Liver (tissue), 9 donors: Measurements from ENCODE around the gene RINL. TPM values are rescaled to one million over a fixed set of nuclear protein-coding genes. Genes with fewer than 3 reads are reported as not detected.
"Not testable (repeated sequence)": the region's sequence is repeated elsewhere in the genome, so short reads cannot be mapped to it uniquely, and the experiment has no call there.

Source experiments
- DNase-seq: peaks from one replicate; pipeline ENCODE4 v3.0.0-alpha.2; 2017; ENCODE audit warnings: low spot score
- H3K27ac ChIP-seq, 2 donors: one replicate each; pipeline ENCODE4 v1.7.0; 2013; ENCODE audit warnings: inconsistent platforms in 2 of 2, low read length in 2 of 2, control low read depth in 1 of 2, low read depth in 1 of 2, mild to moderate bottlenecking in 1 of 2
- H3K27me3 ChIP-seq, 4 donors: one replicate each; pipeline versions ENCODE4 v1.6.1 to v1.7.0; 2013; ENCODE audit warnings: low read length in 3 of 4, inconsistent platforms in 1 of 4, mild to moderate bottlenecking in 1 of 4, moderate library complexity in 1 of 4; ENCODE audit not compliant: control insufficient read depth in 4 of 4, insufficient read depth in 4 of 4
- H3K36me3 ChIP-seq, 4 donors: one replicate each; pipeline versions ENCODE4 v1.6.1 to v1.7.0; 2013; ENCODE audit warnings: low read length in 3 of 4, mild to moderate bottlenecking in 3 of 4, low read depth in 1 of 4, moderate library complexity in 1 of 4; ENCODE audit not compliant: control insufficient read depth in 4 of 4, insufficient read depth in 3 of 4
- H3K4me1 ChIP-seq, 4 donors: one replicate each; pipeline versions ENCODE4 v1.6.1 to v1.7.0; 2013; ENCODE audit warnings: low read length in 3 of 4, mild to moderate bottlenecking in 3 of 4, moderate library complexity in 1 of 4; ENCODE audit not compliant: control insufficient read depth in 4 of 4, insufficient read depth in 4 of 4
- H3K4me3 ChIP-seq, 3 donors: one replicate each; pipeline versions ENCODE4 v1.6.1 to v1.7.0; 2013; ENCODE audit warnings: low read length in 3 of 3, control low read depth in 1 of 3, low read depth in 1 of 3, mild to moderate bottlenecking in 1 of 3
- H3K9ac ChIP-seq, 2 donors: one replicate each; pipeline ENCODE4 v1.7.0; 2013; ENCODE audit warnings: low read length in 2 of 2, mild to moderate bottlenecking in 2 of 2, moderate library complexity in 2 of 2, control low read depth in 1 of 2, low read depth in 1 of 2
- H3K9me3 ChIP-seq, 4 donors: one replicate each; pipeline versions ENCODE4 v1.6.1 to v1.7.0; 2013; ENCODE audit warnings: low read length in 3 of 4; ENCODE audit not compliant: control insufficient read depth in 4 of 4
- EGR1 ChIP-seq, 2 donors: IDR thresholded peaks; 2 replicates each; pipeline ENCODE4 v1.6.1; 2016 to 2018; ENCODE audit warnings: antibody characterized with exemption in 2 of 2, low read depth in 2 of 2
- FOXA1 ChIP-seq: IDR thresholded peaks from 2 replicates; pipeline ENCODE4 v1.6.1; 2016; ENCODE audit warnings: antibody characterized with exemption
- FOXA2 ChIP-seq: IDR thresholded peaks from 2 replicates; pipeline ENCODE4 v1.6.1; 2016; ENCODE audit warnings: antibody characterized with exemption
- HNF4A ChIP-seq, 2 donors: conservative IDR thresholded peaks; 2 replicates each; pipeline ENCODE4 v1.6.1; 2016; ENCODE audit warnings: antibody characterized with exemption in 2 of 2, mild to moderate bottlenecking in 2 of 2
- NR2F2 ChIP-seq: IDR thresholded peaks from 2 replicates; pipeline ENCODE4 v1.6.1; 2016; ENCODE audit warnings: antibody characterized with exemption
- RAD21 ChIP-seq, 2 donors: IDR thresholded peaks; 2 replicates each; pipeline ENCODE4 v1.6.1; 2016; ENCODE audit warnings: antibody characterized with exemption in 2 of 2, mild to moderate bottlenecking in 2 of 2
- RXRA ChIP-seq, 2 donors: IDR thresholded peaks; 2 replicates each; pipeline ENCODE4 v1.6.1; 2017 to 2018; ENCODE audit warnings: antibody characterized with exemption in 2 of 2, mild to moderate bottlenecking in 1 of 2
- SP1 ChIP-seq: IDR thresholded peaks from 2 replicates; pipeline ENCODE4 v1.6.1; 2018; ENCODE audit warnings: antibody characterized with exemption, mild to moderate bottlenecking
- TAF1 ChIP-seq: conservative IDR thresholded peaks from 2 replicates; pipeline ENCODE4 v1.6.1; 2016; ENCODE audit warnings: antibody characterized with exemption, mild to moderate bottlenecking
- WGBS: extraction: QIAGEN DNeasy Blood & Tissue Kit; methylation state at CpG from one replicate; pipeline ENCODE4 v1.1.7; 2013; 5-methylcytosine and 5-hydroxymethylcytosine counted together
- polyA plus RNA-seq, 2 donors: library from polyadenylated mRNA; stranded (reverse) in 1 of 2; unstranded in 1 of 2; fragments of 200-250 nt in 1 of 2; fragments of >200 nt in 1 of 2; fragmentation: Nextera tagmentation in 1 of 2; extraction: Ambion mirVana in 1 of 2; gene quantifications; one replicate each; pipeline versions ENCODE4 v1.2.1 to v1.2.3, GENCODE V29; 2013 to 2015
- total RNA-seq, 2 donors: library from RNA; depleted of rRNA; stranded (reverse); fragments of >200 nt; gene quantifications; one replicate each; pipeline ENCODE4 v1.2.3, GENCODE V29; 2014
- TF ChIP-seq, protein P1 (sequence below): IDR thresholded peaks from 2 replicates; pipeline ENCODE4 v1.6.1; 2016; ENCODE audit warnings: antibody characterized with exemption
- TF ChIP-seq, protein P2 (sequence below): IDR thresholded peaks from 2 replicates; pipeline ENCODE4 v1.6.1; 2016; ENCODE audit warnings: antibody characterized with exemption
- TF ChIP-seq, protein P3 (sequence below): fragments of 150-350 bp; IDR thresholded peaks from 2 replicates; pipeline ENCODE4 v1.5.1; 2017; ENCODE audit warnings: improper control_type of control experiment, low read depth, low read length; ENCODE audit not compliant: missing input control
- donor health status: healthy.
- donor health status: healthy.
- donor health status: healthy.
- donor health status: healthy.
- donor health status: healthy.

RINL gene
- total and polyA plus RNA-seq, 4 donors = 4.9 to 8.7 (median 5.5) TPM

DNA sequence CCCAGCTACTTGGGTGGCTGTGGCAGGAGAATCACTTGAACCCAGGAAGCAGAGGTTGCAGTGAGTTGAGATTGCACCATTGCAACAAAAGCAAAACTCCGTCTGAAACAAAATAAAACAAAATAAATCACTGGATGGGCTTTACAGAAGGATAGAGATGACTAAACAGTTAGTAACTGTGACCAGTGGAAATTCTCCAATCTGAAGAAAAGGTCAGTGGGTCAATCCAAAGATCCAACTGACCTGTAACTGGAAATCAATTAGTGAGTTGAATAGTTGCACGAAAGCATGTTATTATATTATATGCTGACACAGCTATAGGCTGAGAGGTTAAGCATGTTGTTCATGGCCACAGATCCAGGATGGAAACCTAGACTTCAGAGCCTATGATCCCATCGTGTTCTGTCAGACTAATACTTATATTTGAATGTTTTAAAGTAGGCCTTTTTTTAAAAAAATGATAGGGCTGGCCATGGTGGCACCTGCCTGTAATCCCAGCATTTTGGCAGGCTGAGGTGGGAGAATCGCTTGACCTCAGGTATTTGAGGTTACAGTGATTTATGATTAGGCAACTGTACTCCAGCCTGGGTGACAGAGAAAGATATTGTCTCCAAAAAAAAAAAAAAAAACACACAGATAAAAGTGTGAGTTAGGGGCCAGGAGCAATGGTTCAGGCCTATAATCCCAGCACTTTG, 47.9 kb downstream of the RINL start:
- WGBS = 33% methylated on average over 4 of the region's 4 CpGs
- DNase-seq = no peak
- TF ChIP-seq, protein P1, sequence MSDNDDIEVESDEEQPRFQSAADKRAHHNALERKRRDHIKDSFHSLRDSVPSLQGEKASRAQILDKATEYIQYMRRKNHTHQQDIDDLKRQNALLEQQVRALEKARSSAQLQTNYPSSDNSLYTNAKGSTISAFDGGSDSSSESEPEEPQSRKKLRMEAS = no peak
- no peak for TF ChIP-seq EGR1 (IDR thresholded peaks at IDR 0.05; ENCODE audit: low read depth in 2 of 2)
- TF ChIP-seq HNF4A (conservative IDR thresholded peaks at IDR 0.05) = peak; percentile 47 to 49
- TF ChIP-seq RXRA (IDR thresholded peaks at IDR 0.05) = peak in 1 of 2 donors; percentile 62
- TF ChIP-seq NR2F2 = peak; percentile 51
- TF ChIP-seq, protein P2, sequence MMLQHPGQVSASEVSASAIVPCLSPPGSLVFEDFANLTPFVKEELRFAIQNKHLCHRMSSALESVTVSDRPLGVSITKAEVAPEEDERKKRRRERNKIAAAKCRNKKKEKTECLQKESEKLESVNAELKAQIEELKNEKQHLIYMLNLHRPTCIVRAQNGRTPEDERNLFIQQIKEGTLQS = no peak
- Histone ChIP-seq H3K4me1 (peaks cover 8 to 44% (median 24%) of the 10 kb centered on the region in 4 donors), H3K27me3 (no peaks in the 10 kb centered on the region), H3K9ac (no peak overlapping the region), H3K4me3 (peak overlapping the region in 1 of 3 donors; percentile 65), H3K9me3 (no peaks in the 10 kb centered on the region), H3K27ac (peak overlapping the region; percentile 97 to 99), H3K36me3 (peaks cover 4 to 15% (median 8%) of the 10 kb centered on the region in 4 donors)

DNA sequence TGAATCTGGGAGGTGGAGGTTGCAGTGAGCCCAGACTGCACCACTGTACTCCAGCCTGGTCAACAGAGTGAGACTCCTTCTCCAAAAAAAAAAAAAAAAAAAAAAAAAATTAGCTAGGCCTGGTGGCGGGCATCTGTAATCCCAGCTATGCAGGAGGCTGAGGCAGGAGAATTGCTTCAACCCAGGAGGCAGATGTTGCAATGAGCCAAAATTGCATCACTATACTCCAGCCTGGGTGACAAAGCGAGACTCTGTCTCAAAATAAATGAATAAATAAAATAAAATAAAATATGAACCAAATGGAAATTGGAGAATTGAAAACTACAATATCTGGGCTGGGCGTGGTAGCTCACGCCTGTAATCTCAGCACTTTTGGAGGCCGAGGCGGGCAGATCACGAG, 48.9 kb downstream of the RINL start:
- Histone ChIP-seq H3K36me3 (peaks cover 4 to 15% (median 10%) of the 10 kb centered on the region in 4 donors), H3K4me1 (peaks cover 8 to 44% (median 24%) of the 10 kb centered on the region in 4 donors), H3K27ac (peak overlapping the region in 1 of 2 donors; percentile 97)
- WGBS = 73% methylated on average over 7 of the region's 7 CpGs
- not testable (repeated sequence) for H3K9ac ChIP-seq, H3K27me3 ChIP-seq, DNase-seq, H3K9me3 ChIP-seq, H3K4me3 ChIP-seq
- TF ChIP-seq, protein P2 = peak; percentile 85
- peak; percentile 13 for TF ChIP-seq SP1
- TF ChIP-seq, protein P3, sequence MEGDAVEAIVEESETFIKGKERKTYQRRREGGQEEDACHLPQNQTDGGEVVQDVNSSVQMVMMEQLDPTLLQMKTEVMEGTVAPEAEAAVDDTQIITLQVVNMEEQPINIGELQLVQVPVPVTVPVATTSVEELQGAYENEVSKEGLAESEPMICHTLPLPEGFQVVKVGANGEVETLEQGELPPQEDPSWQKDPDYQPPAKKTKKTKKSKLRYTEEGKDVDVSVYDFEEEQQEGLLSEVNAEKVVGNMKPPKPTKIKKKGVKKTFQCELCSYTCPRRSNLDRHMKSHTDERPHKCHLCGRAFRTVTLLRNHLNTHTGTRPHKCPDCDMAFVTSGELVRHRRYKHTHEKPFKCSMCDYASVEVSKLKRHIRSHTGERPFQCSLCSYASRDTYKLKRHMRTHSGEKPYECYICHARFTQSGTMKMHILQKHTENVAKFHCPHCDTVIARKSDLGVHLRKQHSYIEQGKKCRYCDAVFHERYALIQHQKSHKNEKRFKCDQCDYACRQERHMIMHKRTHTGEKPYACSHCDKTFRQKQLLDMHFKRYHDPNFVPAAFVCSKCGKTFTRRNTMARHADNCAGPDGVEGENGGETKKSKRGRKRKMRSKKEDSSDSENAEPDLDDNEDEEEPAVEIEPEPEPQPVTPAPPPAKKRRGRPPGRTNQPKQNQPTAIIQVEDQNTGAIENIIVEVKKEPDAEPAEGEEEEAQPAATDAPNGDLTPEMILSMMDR = peak; percentile 32
- TF ChIP-seq HNF4A (conservative IDR thresholded peaks at IDR 0.05) = peak in 1 of 2 donors; percentile 27
- peak; percentile 46 to 50 for TF ChIP-seq RAD21 (IDR thresholded peaks at IDR 0.05)
- peak; percentile 24 to 43 for TF ChIP-seq RXRA (IDR thresholded peaks at IDR 0.05)

DNA sequence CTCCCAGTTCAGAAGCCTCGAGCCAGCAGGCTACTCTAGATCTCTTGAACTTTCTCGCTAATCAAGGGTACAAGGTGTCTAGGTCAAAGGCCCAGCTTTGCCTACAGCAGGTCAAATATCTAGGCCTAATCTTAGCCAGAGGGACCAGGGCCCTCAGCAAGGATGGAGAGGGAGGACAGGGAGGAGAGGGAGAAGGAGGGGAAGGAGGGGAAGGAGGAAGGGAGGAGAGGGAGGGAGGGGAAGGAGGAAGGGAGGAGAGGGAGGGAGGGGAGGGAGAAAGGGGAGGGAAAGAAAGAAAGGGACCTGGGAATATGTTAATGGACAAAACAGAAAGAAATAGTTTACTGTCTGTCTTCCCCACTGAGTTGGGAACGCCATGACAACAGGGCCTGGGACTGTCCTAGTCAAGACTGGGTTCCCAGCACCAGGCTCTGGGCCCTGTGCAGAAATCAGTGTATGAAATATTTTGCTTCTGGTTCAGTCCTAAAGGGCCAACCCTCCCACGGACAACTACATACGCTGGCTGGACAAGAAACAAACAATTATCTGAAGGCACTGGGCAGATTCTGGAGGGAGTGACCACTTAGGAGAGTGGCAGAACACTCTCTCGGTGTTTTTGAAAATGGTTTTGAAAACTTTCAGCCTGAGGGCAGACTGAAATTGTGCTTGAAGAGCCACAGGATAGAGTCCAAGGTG, 51.1 kb downstream of the RINL start:
- no peak overlapping the region for H3K9ac ChIP-seq
- TF ChIP-seq TAF1 (no peak), NR2F2 (no peak), FOXA1 (no peak), FOXA2 (no peak)
- TF ChIP-seq, protein P2 = no peak

DNA sequence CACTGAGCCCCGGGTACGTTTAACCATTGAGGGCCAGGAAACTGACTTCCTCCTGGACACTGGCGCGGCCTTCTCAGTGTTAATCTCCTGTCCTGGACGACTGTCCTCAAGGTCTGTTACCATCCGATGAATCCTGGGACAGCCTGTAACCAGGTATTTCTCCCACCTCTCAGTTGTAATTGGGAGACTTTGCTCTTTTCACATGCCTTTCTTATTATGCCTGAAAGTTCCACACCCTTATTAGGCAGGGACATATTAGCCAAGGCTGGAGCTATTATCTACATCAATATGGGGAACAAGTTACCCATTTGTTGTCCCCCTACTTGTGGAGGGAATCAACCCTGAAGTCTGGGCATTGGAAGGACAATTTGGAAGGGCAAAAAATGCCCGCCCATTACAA, 52.1 kb downstream of the RINL start:
- not testable (repeated sequence) for H3K27me3 ChIP-seq, H3K9ac ChIP-seq, DNase-seq, H3K4me3 ChIP-seq, H3K27ac ChIP-seq, H3K9me3 ChIP-seq
- Histone ChIP-seq H3K36me3 (peaks cover 4 to 22% (median 16%) of the 10 kb centered on the region in 4 donors), H3K4me1 (peaks cover 8 to 34% (median 21%) of the 10 kb centered on the region in 4 donors)
- WGBS = 74% methylated on average over 7 of the region's 7 CpGs

More for the DNA sequence above, 51.1 kb downstream of the RINL start:
- Histone ChIP-seq H3K36me3 (peaks cover 4 to 20% (median 16%) of the 10 kb centered on the region in 4 donors), H3K4me3 (no peak overlapping the region), H3K27me3 (no peaks in the 10 kb centered on the region), H3K27ac (no peak overlapping the region), H3K9me3 (no peaks in the 10 kb centered on the region), H3K4me1 (peaks cover 8 to 34% (median 21%) of the 10 kb centered on the region in 4 donors)
- DNase-seq = no peak
- WGBS = 74% methylated on average over 6 of the region's 6 CpGs

DNA sequence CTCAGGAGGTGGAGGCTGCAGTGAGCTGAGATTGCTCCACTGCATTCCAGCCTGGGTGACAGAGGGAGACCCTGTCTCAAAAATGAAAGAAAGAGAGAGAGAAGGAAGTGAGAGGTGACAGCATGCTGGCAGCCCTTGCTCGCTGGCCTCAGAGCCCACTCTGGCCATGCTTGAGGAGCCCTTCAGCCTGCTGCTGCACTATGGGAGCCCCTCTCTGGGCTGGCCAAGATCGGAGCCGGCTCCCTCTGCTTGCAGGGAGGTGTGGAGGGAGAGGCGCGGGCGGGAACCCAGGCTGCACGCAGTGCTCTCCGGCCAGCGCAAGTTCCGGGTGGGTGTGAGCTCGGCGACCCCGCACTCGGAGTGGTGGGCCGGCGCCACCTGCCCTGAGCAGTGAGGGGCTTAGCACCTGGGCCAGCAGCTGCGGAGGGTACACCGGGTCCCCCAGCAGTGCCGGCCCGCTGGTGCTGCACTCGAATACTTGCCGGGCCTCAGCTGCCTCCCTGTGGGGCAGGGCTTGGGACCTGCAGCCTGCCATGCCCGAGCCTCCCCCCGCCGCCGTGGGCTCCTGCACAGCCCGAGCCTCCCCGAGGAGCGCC, 56.7 kb downstream of the RINL start:
- not testable (repeated sequence) for H3K9me3 ChIP-seq, H3K27ac ChIP-seq, H3K27me3 ChIP-seq, H3K4me3 ChIP-seq, DNase-seq, H3K9ac ChIP-seq
- Histone ChIP-seq H3K4me1 (peaks cover 0 to 15% (median 7%) of the 10 kb centered on the region in 4 donors), H3K36me3 (peaks cover 9 to 29% (median 25%) of the 10 kb centered on the region in 4 donors)
- WGBS = 97% methylated on average over 29 of the region's 29 CpGs
